GM19455 (cell line): ENCODE measurements around the gene FAN1.

Experiments
- ATAC-seq: cut with Tn5 transposase; IDR thresholded peaks from one replicate; pipeline ENCODE4 v1.9.1; 2021; ENCODE audit not compliant: unreplicated experiment

Gene FAN1

GRCh38 chr15:30954674-30955073, 51.0 kb downstream of the FAN1 start:
- ATAC-seq, result no peak

- ATAC-seq, result no peak
These were observed 52.8 kb downstream of the FAN1 start for GRCh38 chr15:30956216-30957124.

GRCh38 chr15:30958219-30958618, 54.5 kb downstream of the FAN1 start:
- ATAC-seq, result no peak

GRCh38 chr15:30962079-30962478, 58.4 kb downstream of the FAN1 start:
- no peak for ATAC-seq

GRCh38 chr15:30962659-30963058, 58.9 kb downstream of the FAN1 start:
- ATAC-seq, result no peak

- ATAC-seq, result no peak
These were observed 60.0 kb downstream of the FAN1 start for GRCh38 chr15:30963681-30964080.

- ATAC-seq, result no peak
These were observed 66.0 kb downstream of the FAN1 start for GRCh38 chr15:30969724-30970123.

GRCh38 chr15:30973379-30973778, 69.7 kb downstream of the FAN1 start:
- no peak for ATAC-seq

- no peak for ATAC-seq
These were observed 70.4 kb downstream of the FAN1 start for GRCh38 chr15:30974112-30974511.

- no peak for ATAC-seq
These were observed 74.6 kb downstream of the FAN1 start for GRCh38 chr15:30978328-30978727.

- no peak for ATAC-seq
These were observed 75.7 kb downstream of the FAN1 start for GRCh38 chr15:30979457-30979856.

- no peak for ATAC-seq
These were observed 80.4 kb downstream of the FAN1 start for GRCh38 chr15:30984118-30984517.

GRCh38 chr15:30984542-30984941, 80.8 kb downstream of the FAN1 start:
- no peak for ATAC-seq

- ATAC-seq, result no peak
These were observed 81.4 kb downstream of the FAN1 start for GRCh38 chr15:30985081-30985531.

- ATAC-seq, result no peak
These were observed 86.3 kb downstream of the FAN1 start for GRCh38 chr15:30990036-30990435.

- no peak for ATAC-seq
These were observed 86.9 kb downstream of the FAN1 start for GRCh38 chr15:30990446-30991254.

- ATAC-seq, result peak; percentile 79
These were observed 87.8 kb downstream of the FAN1 start, which contains the start of gene MTMR10 for GRCh38 chr15:30991255-30992235. Gene MTMR10, minus strand, starts transcription at chr15:30991628. Its CDS starts 122 bp downstream, at chr15:30991506.

GRCh38 chr15:30992249-30992864, 88.6 kb downstream of the FAN1 start:
- no peak for ATAC-seq
